ENCODE measurements around the gene FBXL17. TPM values are rescaled to one million over a fixed set of nuclear protein-coding genes. Genes with fewer than 3 reads are reported as not detected.
"Not testable (repeated sequence)": the region's sequence is repeated elsewhere in the genome, so short reads cannot be mapped to it uniquely, and the experiment has no call there.

FBXL17 gene
- total RNA-seq, 1 donor from 2014 or later, result 6.5 TPM

- DNase-seq, result no peak
Measured at GRCh38 chr5:108238936-108239887, 142.7 kb downstream of the FBXL17 start.

- no peak for DNase-seq
Measured at GRCh38 chr5:108238461-108238860, 143.4 kb downstream of the FBXL17 start.

- no peak for DNase-seq
Measured at GRCh38 chr5:108233617-108234155, 148.2 kb downstream of the FBXL17 start.

- DNase-seq, result no peak
Measured at GRCh38 chr5:108232805-108233204, 149.1 kb downstream of the FBXL17 start.

- no peak for DNase-seq
Measured at GRCh38 chr5:108222011-108222410, 159.9 kb downstream of the FBXL17 start.

GRCh38 chr5:108220834-108221233 lies 161.1 kb downstream of the FBXL17 start:
- DNase-seq, result no peak

- DNase-seq, result peak; percentile 17
Measured at GRCh38 chr5:108216890-108217289, 165.0 kb downstream of the FBXL17 start.

GRCh38 chr5:108214857-108215256 lies 167.0 kb downstream of the FBXL17 start:
- no peak for DNase-seq

GRCh38 chr5:108212775-108213346 lies 169.0 kb downstream of the FBXL17 start:
- no peak for DNase-seq

GRCh38 chr5:108206707-108207106 lies 175.2 kb downstream of the FBXL17 start:
- no peak for DNase-seq

GRCh38 chr5:108201721-108202120 lies 180.2 kb downstream of the FBXL17 start:
- DNase-seq, result no peak

- DNase-seq, result no peak
Measured at GRCh38 chr5:108196276-108196675, 185.6 kb downstream of the FBXL17 start.

GRCh38 chr5:108193021-108193795 lies 188.7 kb downstream of the FBXL17 start:
- DNase-seq, result no peak

GRCh38 chr5:108184940-108185339 lies 197.0 kb downstream of the FBXL17 start:
- no peak for DNase-seq

- DNase-seq, result no peak
Measured at GRCh38 chr5:108181975-108182374, 199.9 kb downstream of the FBXL17 start.

- DNase-seq, result no peak
Measured at GRCh38 chr5:108174286-108174685, 207.6 kb downstream of the FBXL17 start.

- DNase-seq, result no peak
Measured at GRCh38 chr5:108171759-108172158, 210.1 kb downstream of the FBXL17 start.

GRCh38 chr5:108168915-108169314 lies 213.0 kb downstream of the FBXL17 start:
- no peak for DNase-seq

- no peak for DNase-seq
Measured at GRCh38 chr5:108167174-108167573, 214.7 kb downstream of the FBXL17 start.

GRCh38 chr5:108164574-108164973 lies 217.3 kb downstream of the FBXL17 start:
- no peak for DNase-seq

GRCh38 chr5:108152854-108153253 lies 229.0 kb downstream of the FBXL17 start:
- not testable (repeated sequence) for DNase-seq

GRCh38 chr5:108149369-108149768 lies 232.5 kb downstream of the FBXL17 start:
- no peak for DNase-seq

GRCh38 chr5:108148715-108149139 lies 233.2 kb downstream of the FBXL17 start:
- peak; percentile 33 for DNase-seq
